ENCODE measurements around the gene GOT2.
"Not testable (repeated sequence)": the region's sequence is repeated elsewhere in the genome, so short reads cannot be mapped to it uniquely, and the experiment has no call there.

The GOT2 gene

GRCh38 chr16:58753711-58754134 lies 19.6 kb upstream of the GOT2 start:
- no peak overlapping the region for H3K4me3 ChIP-seq (ENCODE audit: low read depth, low read length)
- no peak for TF ChIP-seq CTCF (IDR thresholded peaks at IDR 0.05; ENCODE audit: low read depth, low read length)

DNA sequence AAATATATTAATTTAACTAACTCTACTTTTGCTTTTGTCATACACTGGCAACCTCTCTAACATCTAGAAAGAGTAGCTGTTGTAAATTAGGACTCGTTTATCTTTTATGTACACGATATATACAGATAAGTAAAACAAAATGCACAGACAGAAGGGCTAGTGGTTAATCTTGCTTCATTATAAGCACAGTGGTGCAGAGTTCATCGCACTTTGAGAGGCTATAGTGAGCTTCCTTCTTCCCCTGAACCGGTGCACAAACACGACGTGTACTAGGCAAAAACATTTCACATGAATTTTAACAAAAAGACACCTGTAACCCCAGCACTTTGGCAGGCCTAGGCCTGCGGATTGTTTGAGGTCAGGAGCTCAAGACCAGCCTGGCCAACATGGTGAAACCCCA lies 10.4 kb upstream of the GOT2 start:
- H3K4me3 ChIP-seq (ENCODE audit: low read depth, low read length) = no peak overlapping the region
- no peak for TF ChIP-seq CTCF (IDR thresholded peaks at IDR 0.05; ENCODE audit: low read depth, low read length)

GRCh38 chr16:58741976-58742375 lies 7.9 kb upstream of the GOT2 start:
- TF ChIP-seq CTCF (IDR thresholded peaks at IDR 0.05; ENCODE audit: low read depth, low read length) = no peak
- H3K4me3 ChIP-seq (ENCODE audit: low read depth, low read length) = no peak overlapping the region

DNA sequence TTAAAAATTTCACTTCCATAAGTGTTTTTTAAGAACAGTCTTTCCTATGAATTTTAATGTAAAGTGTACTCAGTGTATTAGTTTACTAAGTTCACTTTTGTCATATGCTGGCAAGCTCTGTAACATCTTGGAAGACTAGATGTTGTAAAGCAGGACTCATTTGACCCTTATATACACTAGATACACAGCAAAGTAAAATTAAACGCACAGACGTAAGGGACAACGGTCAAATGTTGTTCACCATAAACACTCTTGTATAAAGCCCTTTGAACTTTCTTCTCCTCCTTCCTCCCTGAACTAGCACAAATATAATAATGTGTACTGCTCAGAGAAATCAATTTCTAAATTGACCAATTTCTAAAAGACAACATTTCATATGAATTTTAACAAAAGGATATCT lies 7.0 kb upstream of the GOT2 start:
- no peak for TF ChIP-seq CTCF (IDR thresholded peaks at IDR 0.05; ENCODE audit: low read depth, low read length)
- no peak overlapping the region for H3K4me3 ChIP-seq (ENCODE audit: low read depth, low read length)

DNA sequence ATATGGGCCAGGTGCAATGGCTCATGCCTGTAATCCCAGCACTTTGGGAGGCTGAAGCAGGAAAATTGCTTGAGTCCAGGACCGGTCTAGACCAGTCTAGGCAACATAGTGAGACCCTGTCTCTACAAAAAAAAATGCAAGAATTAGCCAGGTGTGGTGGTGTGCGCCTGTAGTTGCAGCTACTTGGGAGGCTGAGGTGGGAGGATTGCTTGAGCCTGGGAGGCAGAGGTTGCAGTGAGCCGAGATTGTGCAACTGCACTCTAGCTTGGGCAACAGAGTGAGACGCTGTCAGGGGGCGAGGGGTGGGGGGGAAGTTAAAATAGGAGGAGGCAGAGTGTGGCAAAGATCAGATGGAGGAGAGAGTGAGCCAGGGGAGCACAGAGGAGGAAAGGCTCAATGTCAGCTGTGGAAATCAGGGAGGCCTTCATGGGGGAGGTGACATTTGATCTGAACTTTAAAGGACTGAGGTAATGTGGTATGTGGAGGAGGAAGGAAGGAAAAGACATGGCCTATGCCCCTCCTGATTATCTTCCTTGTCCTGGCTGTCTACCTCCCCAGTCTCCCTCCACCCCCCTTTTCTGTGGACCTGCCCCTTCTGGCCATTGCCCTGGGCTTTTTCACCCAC lies 4.7 kb upstream of the GOT2 start:
- H3K4me3 ChIP-seq (ENCODE audit: low read depth, low read length) = no peak overlapping the region
- TF ChIP-seq CTCF (IDR thresholded peaks at IDR 0.05; ENCODE audit: low read depth, low read length) = no peak

DNA sequence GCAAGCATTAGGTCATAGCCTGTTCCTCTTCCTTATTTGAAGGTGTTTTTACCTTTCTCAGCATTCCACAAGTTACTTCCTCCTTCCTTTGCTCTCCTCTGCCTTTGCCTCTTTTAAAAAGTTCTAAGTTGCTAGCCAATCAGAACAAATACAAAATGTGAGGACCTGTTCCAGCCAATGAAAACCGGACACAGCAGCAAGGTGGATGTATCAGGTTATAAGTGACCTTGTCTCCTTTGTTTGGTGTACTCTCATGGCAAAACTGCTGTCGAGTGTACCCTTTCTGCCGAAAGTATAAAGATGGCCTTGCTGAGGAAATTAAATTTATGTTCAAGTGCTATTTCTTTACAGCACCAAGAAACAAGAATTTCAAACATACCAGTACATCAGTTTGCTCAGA lies 2.2 kb upstream of the GOT2 start:
- H3K4me3 ChIP-seq (ENCODE audit: low read depth, low read length) = not testable (repeated sequence)

GRCh38 chr16:58734459-58734787 lies 307 bp upstream of the GOT2 start:
- no peak for TF ChIP-seq CTCF (IDR thresholded peaks at IDR 0.05; ENCODE audit: low read depth, low read length)
- H3K4me3 ChIP-seq (ENCODE audit: low read depth, low read length) = peak overlapping the region; percentile 80

- H3K4me3 ChIP-seq (ENCODE audit: low read depth, low read length) = peak overlapping the region; percentile 80
- TF ChIP-seq CTCF (IDR thresholded peaks at IDR 0.05; ENCODE audit: low read depth, low read length) = no peak
These were observed 857 bp downstream of the GOT2 start for GRCh38 chr16:58733248-58733670.
